Measurements from ENCODE around the gene EPS15. TPM values are rescaled to one million over a fixed set of nuclear protein-coding genes. Genes with fewer than 3 reads are reported as not detected.
A peak's percentile ranks its signal among the peaks of the same experiment; 100 is the strongest.

Gene EPS15
- total and polyA plus RNA-seq, 10 of the 15 experiments (the other 5 are each of a cell fraction or from before 2014, with no cell fraction given) = 24.7 to 87.8 (median 56.3) TPM

GRCh38 chr1:51518033-51518585, 957 bp downstream of the EPS15 start (continued):
- no peak for TF ChIP-seq JUNB (IDR thresholded peaks at IDR 0.05)
- no peak for TF ChIP-seq EZH2 (IDR thresholded peaks at IDR 0.05; ENCODE audit: borderline replicate concordance, control insufficient read depth, low read depth, low read length)
- no peak for TF ChIP-seq CEBPB (IDR thresholded peaks at IDR 0.05; ENCODE audit: borderline replicate concordance in 1 of 2, low read depth in 2 of 2, low read length in 2 of 2)
- TF ChIP-seq ATF2 (IDR thresholded peaks at IDR 0.05; ENCODE audit: low read length) = no peak

- H3K4me1 ChIP-seq (ENCODE audit: control insufficient read depth, insufficient read depth, low read length) = peaks cover 20% of the 10 kb centered on the region
- no TSS peak for BruUV-seq (replicated peaks)
Measured at GRCh38 chr1:51517361-51518032, 1.6 kb downstream of the EPS15 start.

More at GRCh38 chr1:51517361-51518032, 1.6 kb downstream of the EPS15 start:
- no peak for ATAC-seq
- SMC1A ChIA-PET (ENCODE audit: uncharacterized antibody, unreplicated experiment) = interaction anchor here (1.1 to 7.2 kb wide), 13 partner anchors 13 to 252 kb away, joined by 3 to 147 read pairs (median 8); no protein-coding TSS in a partner anchor
- Histone ChIP-seq H3K36me3 (ENCODE audit: control insufficient read depth in 2 of 2, insufficient read depth in 2 of 2, low read length in 1 of 2) (0 out of 4 replicates have a peak, but pooled peaks cover 0 to 3% of the 10 kb centered on the region in 2 experiments), H4K20me1 (ENCODE audit: control insufficient read depth, insufficient read depth) (no peaks in the 10 kb centered on the region), H3K9me3 (replicated peaks; ENCODE audit: control insufficient read depth, insufficient read depth, low read length) (no peaks in the 10 kb centered on the region), H3K4me3 (peak overlapping the region; percentile 95), H3K9ac (ENCODE audit: control insufficient read depth, insufficient read depth, low read length) (peak overlapping the region; percentile 99), H3K27ac (ENCODE audit: control insufficient read depth, insufficient read depth) (peak overlapping the region; percentile 83), H3K79me2 (ENCODE audit: control insufficient read depth, insufficient read depth, low read length) (peaks cover 66% of the 10 kb centered on the region), H2AFZ (ENCODE audit: control insufficient read depth, low read depth, low read length) (peak overlapping the region; percentile 49; the same call in 1 of the 2 replicates), H3K4me2 (ENCODE audit: control insufficient read depth, insufficient read depth) (peak overlapping the region; percentile 88), H3K27me3 (replicated peaks in 1 of 2; ENCODE audit: control insufficient read depth in 2 of 2, insufficient read depth in 2 of 2, low read length in 1 of 2) (no peaks in the 10 kb centered on the region)
- 0 out of 3 replicates have a peak, but pooled peaks have one; percentile 9 for TF ChIP-seq POU2F2 (IDR thresholded peaks at IDR 0.05; ENCODE audit: borderline replicate concordance, low read depth, low read length)
- TF ChIP-seq CREB1 (IDR thresholded peaks at IDR 0.05; ENCODE audit: low read depth) = no peak
- TF ChIP-seq TBL1XR1 (IDR thresholded peaks at IDR 0.05; ENCODE audit: low read depth, low read length) = 0 out of 2 replicates have a peak, but pooled peaks have one; percentile 23
- TF ChIP-seq SPI1 (IDR thresholded peaks at IDR 0.05; ENCODE audit: borderline replicate concordance, insufficient read depth, low read depth, low read length) = peak; percentile 29; the same call in 1 of the 2 replicates
- no peak for TF ChIP-seq IKZF2 (IDR thresholded peaks at IDR 0.05)
- TF ChIP-seq RCOR1 (conservative IDR thresholded peaks at IDR 0.05; ENCODE audit: low read depth, low read length) = no peak
- no peak for DNase-seq (ENCODE audit: low read depth, low spot score)
- RAD21 ChIA-PET (ENCODE audit: unreplicated experiment) = interaction anchor here (1.0 to 6.0 kb wide), 12 partner anchors 8 to 352 kb away, joined by 3 to 111 read pairs (median 7); no protein-coding TSS in a partner anchor
- FAIRE-seq = no peak
- under 1% methylated on average over 7 of the region's 7 CpGs for whole genome bisulfite sequencing (ENCODE audit: insufficient coverage, insufficient replicate concordance, low lambda C conversion rate, missing lambda C conversion rate)
- intact Hi-C loops (cut with micrococcal nuclease; ENCODE audit: unreplicated experiment) = loop anchor here (5.0 to 10.0 kb wide), 3 partner anchors 75 to 283 kb away; partner anchors contain the start of gene RNF11
- POLR2A ChIA-PET = interaction anchor here (0.6 to 5.6 kb wide), 11 partner anchors 9 to 282 kb away, joined by 3 to 83 read pairs (median 4); partner anchors contain the start of gene RNF11
- CTCF ChIA-PET = interaction anchor here (0.8 to 3.3 kb wide), 3 partner anchors 12 to 73 kb away, joined by 3 to 19 read pairs (median 11); no protein-coding TSS in a partner anchor
- in situ Hi-C loops (cut with MboI) = no loop called here
